PC-9 (cell line): ENCODE data around the gene STARD8.

Experiments
- CTCF ChIP-seq: fragments of 200-600 bp; sonication (generic); conservative IDR thresholded peaks from 2 replicates; pipeline ENCODE4 v1.6.1; 2017; ENCODE audit warnings: mixed run types, antibody characterized with exemption, mild to moderate bottlenecking, moderate library complexity
- EZH2 ChIP-seq: fragments of 200-600 bp; sonication (generic); IDR thresholded peaks from 2 replicates; pipeline ENCODE4 v1.8.0; 2017; ENCODE audit warnings: antibody characterized with exemption, low read depth

DNA sequence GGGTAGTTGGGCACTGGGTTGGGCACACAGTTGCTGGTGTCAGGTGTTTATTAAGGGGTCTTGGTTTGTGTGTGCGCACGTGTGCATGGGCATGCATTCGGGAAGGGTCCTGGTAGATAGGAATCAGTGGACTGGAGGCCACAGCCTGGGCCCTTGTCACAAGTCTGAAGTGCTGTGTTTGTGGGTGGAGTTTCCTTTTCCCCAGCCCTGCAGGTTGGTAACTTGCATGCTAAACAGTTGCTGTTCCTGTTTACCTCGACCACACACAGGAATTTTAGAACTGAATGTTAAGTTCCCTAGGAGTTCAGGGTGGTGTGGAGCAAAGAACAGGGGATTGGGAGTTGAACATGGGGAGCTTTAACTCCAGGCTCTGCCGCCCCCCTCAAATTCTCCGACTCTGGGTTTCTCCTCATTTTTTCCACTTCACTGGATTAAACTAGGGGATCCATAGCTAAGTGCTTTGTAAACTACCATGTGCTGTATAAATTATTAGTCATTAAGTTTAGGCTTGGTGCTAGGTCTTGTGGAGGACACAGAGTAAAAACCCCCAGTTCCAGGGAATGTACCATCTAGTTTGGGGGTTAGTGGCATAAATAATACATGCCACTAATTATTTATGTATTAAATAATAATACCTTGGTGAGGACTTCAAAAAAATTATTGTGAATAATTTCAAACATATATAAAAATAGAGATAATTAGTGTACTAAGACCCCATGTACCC is 49.0 kb downstream of the STARD8 start:
- no peak for TF ChIP-seq CTCF
- TF ChIP-seq EZH2 = no peak
